Fibroblast of skin of left biceps (primary cell): ENCODE data around the gene ZNF628.

Source experiments
- DNase-seq, 2 experiments: peaks; one replicate each; pipeline ENCODE4 v3.0.0-alpha.2; 2013; ENCODE audit warnings: low read depth in 2 of 2

Gene ZNF628

GRCh38 chr19:55497763-55498162 is 21.3 kb downstream of the ZNF628 start:
- DNase-seq = no peak

GRCh38 chr19:55498246-55498840 is 21.9 kb downstream of the ZNF628 start:
- DNase-seq = no peak

- no peak for DNase-seq
These were observed 24.0 kb downstream of the ZNF628 start for GRCh38 chr19:55500368-55500952.

- no peak for DNase-seq
These were observed 26.0 kb downstream of the ZNF628 start for GRCh38 chr19:55502197-55502952.

- DNase-seq = no peak
These were observed 26.7 kb downstream of the ZNF628 start for GRCh38 chr19:55503157-55503501.

GRCh38 chr19:55503502-55504251 is 27.3 kb downstream of the ZNF628 start:
- peak; percentile 75 to 78 for DNase-seq

GRCh38 chr19:55504252-55504603 is 27.8 kb downstream of the ZNF628 start:
- no peak for DNase-seq

GRCh38 chr19:55504981-55505380 is 28.6 kb downstream of the ZNF628 start:
- no peak for DNase-seq

- no peak for DNase-seq
These were observed 31.7 kb downstream of the ZNF628 start for GRCh38 chr19:55508120-55508519.

GRCh38 chr19:55516878-55517620 is 40.6 kb downstream of the ZNF628 start:
- peak; percentile 73 to 75 for DNase-seq

GRCh38 chr19:55519451-55520311 is 43.3 kb downstream of the ZNF628 start:
- no peak for DNase-seq

- DNase-seq = no peak
These were observed 44.4 kb downstream of the ZNF628 start for GRCh38 chr19:55520691-55521292.

- no peak for DNase-seq
These were observed 49.1 kb downstream of the ZNF628 start for GRCh38 chr19:55525289-55526101.

- DNase-seq = no peak
These were observed 50.1 kb downstream of the ZNF628 start for GRCh38 chr19:55526216-55527196.

- no peak for DNase-seq
These were observed 51.0 kb downstream of the ZNF628 start for GRCh38 chr19:55527197-55528029.

- DNase-seq = no peak
These were observed 51.8 kb downstream of the ZNF628 start for GRCh38 chr19:55528030-55528803.
